Measurements from ENCODE around the gene IL23A.

- TF ChIP-seq CTCF (IDR thresholded peaks at IDR 0.05; ENCODE audit: low read depth, low read length, poor library complexity, severe bottlenecking) (peak; percentile 19), EZH2phosphoT487 (IDR thresholded peaks at IDR 0.05; ENCODE audit: borderline replicate concordance, low read length) (no peak)
These were observed 8.0 kb downstream of the IL23A start for GRCh38 chr12:56346675-56347074.
